Kidney (tissue), 22 donors: ENCODE measurements around the gene SNRPN. TPM values are rescaled to one million over a fixed set of nuclear protein-coding genes. Genes with fewer than 3 reads are reported as not detected.

Experiments used
- DNase-seq, 5 donors: peaks; one replicate each; pipeline ENCODE4 v3.0.0-alpha.2; 2013 to 2020
- FAIRE-seq: peaks from 2 replicates; lab custom pipeline; 2012; peaks lifted over from hg19 to GRCh38; lab: Jason Lieb, UNC
- H3K27ac ChIP-seq, 2 donors: one replicate each; pipeline ENCODE4 v1.7.0; 2013; ENCODE audit warnings: low read depth in 2 of 2, low read length in 2 of 2, inconsistent platforms in 1 of 2
- H3K27me3 ChIP-seq: one replicate; pipeline ENCODE4 v1.7.1; 2013; ENCODE audit warnings: low read length, inconsistent platforms; ENCODE audit not compliant: control insufficient read depth, insufficient read depth
- H3K36me3 ChIP-seq, 3 donors: one replicate each; pipeline versions ENCODE4 v1.7.0 to v1.7.1; 2013; ENCODE audit warnings: low read length in 3 of 3, control low read depth in 1 of 3, inconsistent platforms in 1 of 3; ENCODE audit not compliant: insufficient read depth in 3 of 3, control insufficient read depth in 2 of 3
- H3K4me1 ChIP-seq, 3 donors: one replicate each; pipeline versions ENCODE4 v1.7.0 to v1.7.1; 2013; ENCODE audit warnings: low read length in 3 of 3, inconsistent platforms in 1 of 3, low read depth in 1 of 3; ENCODE audit not compliant: control insufficient read depth in 2 of 3, insufficient read depth in 2 of 3
- H3K4me3 ChIP-seq, 3 donors: one replicate each; pipeline versions ENCODE4 v1.7.0 to v1.8.1; 2013; ENCODE audit warnings: low read length in 3 of 3, control low read depth in 1 of 3, inconsistent platforms in 1 of 3
- H3K9ac ChIP-seq, 3 donors: one replicate each; pipeline versions ENCODE4 v1.7.0 to v1.7.1; 2013; ENCODE audit warnings: low read length in 3 of 3, control low read depth in 1 of 3, inconsistent platforms in 1 of 3
- H3K9me3 ChIP-seq, 3 donors: one replicate each; pipeline versions ENCODE4 v1.7.0 to v1.7.1; 2013; ENCODE audit warnings: low read length in 3 of 3, control low read depth in 1 of 3, inconsistent platforms in 1 of 3; ENCODE audit not compliant: control insufficient read depth in 2 of 3, insufficient read depth in 1 of 3
- CTCF ChIP-seq: IDR thresholded peaks from 3 replicates; pipeline ENCODE4 v1.5.1; 2012; ENCODE audit warnings: mild to moderate bottlenecking, moderate library complexity, borderline replicate concordance; ENCODE audit not compliant: insufficient read depth; ENCODE audit errors: extremely low read depth
- intact Hi-C: fragments of 100-400 bp; cut with DNase I; formaldehyde crosslinking; loops from one replicate; pipeline ENCODE4 v1.11.1; 2022
- long read RNA-seq, 10 donors: library from polyadenylated mRNA in 1 of 10; unstranded in 1 of 10; transcript quantifications; one replicate each; pipeline ENCODE4 v2.0.0 and lab custom pipeline, GENCODE V29; 2021 to 2026
- polyA plus RNA-seq: library from polyadenylated mRNA; stranded (reverse); fragments of 350-450 nt; fragmentation: Illumina TruSeq; extraction: RNeasy Lipid Tissue Mini Kit (QIAGEN cat#74804); gene quantifications from one replicate; pipeline ENCODE4 v1.2.3, GENCODE V29; 2014; ENCODE audit warnings: low read depth, low replicate concordance; ENCODE audit not compliant: insufficient read depth
- total RNA-seq: library from RNA; stranded (reverse); fragmentation: NEBNext Ultra II Directional; extraction: Animal tissue kit (Norgen Biotek cat#: 25700); gene quantifications from one replicate; pipeline ENCODE4 v1.2.1, GENCODE V29; 2021
- donor health status: control.
- donor health status: control.
- donor health status: control.
- donor health status: control.
- donor health status: control.
- donor health status: DM: yes; HTN: yes; CAD: no.
- donor health status: Normal renal cell carcinoma (clear cell type).

Gene SNRPN
- total RNA-seq (134 TPM), polyA plus RNA-seq (411 TPM)
- long read RNA-seq, donor 1, transcript SNRPN-202 (10 exons, 1,528 nt) = major isoform, 54 of 107 reads
- long read RNA-seq, donor 1, partial matches to known transcripts = 48 of 107 reads
- long read RNA-seq, donor 1, other reads (novel, unspliced or antisense) = 5 of 107 reads
- long read RNA-seq, donor 2, transcript SNRPN-202 (10 exons, 1,528 nt) = major isoform, 60 of 121 reads
- long read RNA-seq, donor 2, partial matches to known transcripts = 59 of 121 reads
- long read RNA-seq, donor 2, other reads (novel, unspliced or antisense) = 0 of 121 reads
- long read RNA-seq, donor 3, transcript SNRPN-202 (10 exons, 1,528 nt) = major isoform, 82 of 174 reads
- long read RNA-seq, donor 3, partial matches to known transcripts = 91 of 174 reads
- long read RNA-seq, donor 3, other reads (novel, unspliced or antisense) = 0 of 174 reads
- long read RNA-seq, donor 4, transcript SNRPN-202 (10 exons, 1,528 nt) = major isoform, 55 of 87 reads
- long read RNA-seq, donor 4, partial matches to known transcripts = 31 of 87 reads
- long read RNA-seq, donor 4, other reads (novel, unspliced or antisense) = 0 of 87 reads
- long read RNA-seq, donor 5, transcript SNRPN-202 (10 exons, 1,528 nt) = major isoform, 10 of 10 reads
- long read RNA-seq, donor 5, partial matches to known transcripts = 0 of 10 reads
- long read RNA-seq, donor 5, other reads (novel, unspliced or antisense) = 0 of 10 reads
- long read RNA-seq, donor 6, transcript SNRPN-202 (10 exons, 1,528 nt) = major isoform, 59 of 172 reads
- long read RNA-seq, donor 6, partial matches to known transcripts = 107 of 172 reads
- long read RNA-seq, donor 6, other reads (novel, unspliced or antisense) = 6 of 172 reads
- long read RNA-seq, donor 7, transcript SNRPN-202 (10 exons, 1,528 nt) = major isoform, 72 of 103 reads
- long read RNA-seq, donor 7, partial matches to known transcripts = 13 of 103 reads
- long read RNA-seq, donor 7, other reads (novel, unspliced or antisense) = 17 of 103 reads
- long read RNA-seq, donor 8, transcript SNRPN-202 (10 exons, 1,528 nt) = major isoform, 52 of 91 reads
- long read RNA-seq, donor 8, partial matches to known transcripts = 39 of 91 reads
- long read RNA-seq, donor 8, other reads (novel, unspliced or antisense) = 0 of 91 reads
- long read RNA-seq, donor 9, transcript SNRPN-202 (10 exons, 1,528 nt) = major isoform, 32 of 49 reads
- long read RNA-seq, donor 9, partial matches to known transcripts = 17 of 49 reads
- long read RNA-seq, donor 9, other reads (novel, unspliced or antisense) = 0 of 49 reads
- long read RNA-seq, donor 10, transcript SNRPN-202 (10 exons, 1,528 nt) = major isoform, 38 of 100 reads
- long read RNA-seq, donor 10, partial matches to known transcripts = 61 of 100 reads
- long read RNA-seq, donor 10, other reads (novel, unspliced or antisense) = 0 of 100 reads

GRCh38 chr15:24954783-24955530, at the start of gene SNRPN, which contains the start of gene SNURF:
Gene SNRPN, plus strand, starts transcription at chr15:24954987. Its CDS starts 19,467 bp downstream, at chr15:24974454.
Gene SNURF, plus strand, starts transcription at chr15:24954987. Its CDS starts 62 bp downstream, at chr15:24955049.
- intact Hi-C loops = no loop called here
- Histone ChIP-seq H3K36me3 (no peaks in the 10 kb centered on the region), H3K27ac (peak within 1 kb of the TSS; percentile 82 to 93), H3K9me3 (no peaks in the 10 kb centered on the region), H3K9ac (peak within 1 kb of the TSS; percentile 87 to 95 (median 88)), H3K27me3 (no peaks in the 10 kb centered on the region), H3K4me1 (no peaks in the 10 kb centered on the region), H3K4me3 (peak within 1 kb of the TSS; percentile 85 to 98 (median 96))
- DNase-seq = peak; percentile 74 to 91 (median 79)
- no peak for TF ChIP-seq CTCF
- no peak for FAIRE-seq

GRCh38 chr15:24916305-24917009, 38.3 kb upstream of the SNRPN start:
- no peak for FAIRE-seq
- no peak overlapping the region for H3K9ac ChIP-seq

More at GRCh38 chr15:24916305-24917009, 38.3 kb upstream of the SNRPN start:
- intact Hi-C loops = no loop called here
- Histone ChIP-seq H3K9me3 (no peaks in the 10 kb centered on the region), H3K36me3 (no peaks in the 10 kb centered on the region), H3K4me1 (no peaks in the 10 kb centered on the region), H3K27ac (no peak overlapping the region), H3K4me3 (no peak overlapping the region), H3K27me3 (no peaks in the 10 kb centered on the region)
- no peak for DNase-seq
- TF ChIP-seq CTCF = no peak
